ENCODE data around the gene NPM1.
"Not testable (repeated sequence)": the region's sequence is repeated elsewhere in the genome, so short reads cannot be mapped to it uniquely, and the experiment has no call there.

The NPM1 gene

DNA sequence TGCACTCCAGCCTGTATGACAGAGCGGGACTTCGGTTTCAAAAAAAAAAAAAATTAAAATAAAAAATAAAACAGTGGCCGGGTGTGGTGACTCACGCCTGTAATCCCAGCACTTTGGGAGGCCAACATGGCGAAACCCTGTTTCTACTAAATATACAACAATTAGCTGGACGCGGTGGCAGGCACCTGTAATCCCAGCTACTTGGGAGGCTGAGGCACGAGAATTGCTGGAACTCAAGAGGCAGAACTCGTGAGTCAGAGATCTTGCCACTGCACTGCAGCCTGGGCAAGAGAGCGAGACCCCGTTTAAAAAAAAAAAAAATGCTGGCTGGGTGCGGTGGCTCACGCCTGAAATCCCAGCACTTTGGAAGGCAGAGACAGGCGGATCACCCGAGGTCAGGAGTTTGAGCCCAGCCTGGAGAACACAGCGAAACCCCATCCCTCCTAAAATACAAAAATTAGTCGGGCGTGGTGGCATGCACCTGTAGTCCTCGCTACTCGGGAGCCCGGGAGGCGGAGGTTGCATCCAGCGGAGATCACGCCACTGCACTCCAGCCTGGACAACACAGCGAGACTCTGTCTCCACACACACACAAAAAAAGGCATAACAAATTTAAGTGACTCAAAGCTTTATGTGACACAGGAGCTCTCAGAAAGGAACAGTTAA, 1.5 kb upstream of the NPM1 start:
- DNase-seq (ENCODE audit: low read depth): no peak

DNA sequence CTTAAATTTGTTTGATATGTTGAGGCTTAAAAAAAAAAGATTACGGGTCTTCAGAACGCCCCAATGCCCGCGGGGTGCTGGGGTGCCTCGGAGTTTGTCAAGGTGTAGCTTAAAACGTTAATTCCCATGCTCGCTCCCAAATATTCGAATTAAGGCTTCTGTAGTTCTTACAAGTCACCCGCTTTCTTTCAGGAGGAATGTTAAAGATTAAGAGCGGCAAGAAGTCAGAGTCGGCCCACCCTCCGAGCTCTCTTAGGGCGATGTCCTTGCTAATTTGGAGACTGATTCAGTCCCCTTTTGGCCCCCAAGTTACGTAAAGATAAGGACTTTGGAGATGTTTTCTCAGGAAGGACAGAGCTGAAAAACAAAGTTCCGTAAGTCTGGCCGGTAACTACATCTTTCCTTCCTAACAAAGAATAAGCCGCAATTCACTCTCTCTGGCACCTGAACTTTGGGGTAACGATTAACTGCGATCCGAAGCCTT, 746 bp upstream of the NPM1 start:
- peak; percentile 43 for DNase-seq (ENCODE audit: low read depth)

DNA sequence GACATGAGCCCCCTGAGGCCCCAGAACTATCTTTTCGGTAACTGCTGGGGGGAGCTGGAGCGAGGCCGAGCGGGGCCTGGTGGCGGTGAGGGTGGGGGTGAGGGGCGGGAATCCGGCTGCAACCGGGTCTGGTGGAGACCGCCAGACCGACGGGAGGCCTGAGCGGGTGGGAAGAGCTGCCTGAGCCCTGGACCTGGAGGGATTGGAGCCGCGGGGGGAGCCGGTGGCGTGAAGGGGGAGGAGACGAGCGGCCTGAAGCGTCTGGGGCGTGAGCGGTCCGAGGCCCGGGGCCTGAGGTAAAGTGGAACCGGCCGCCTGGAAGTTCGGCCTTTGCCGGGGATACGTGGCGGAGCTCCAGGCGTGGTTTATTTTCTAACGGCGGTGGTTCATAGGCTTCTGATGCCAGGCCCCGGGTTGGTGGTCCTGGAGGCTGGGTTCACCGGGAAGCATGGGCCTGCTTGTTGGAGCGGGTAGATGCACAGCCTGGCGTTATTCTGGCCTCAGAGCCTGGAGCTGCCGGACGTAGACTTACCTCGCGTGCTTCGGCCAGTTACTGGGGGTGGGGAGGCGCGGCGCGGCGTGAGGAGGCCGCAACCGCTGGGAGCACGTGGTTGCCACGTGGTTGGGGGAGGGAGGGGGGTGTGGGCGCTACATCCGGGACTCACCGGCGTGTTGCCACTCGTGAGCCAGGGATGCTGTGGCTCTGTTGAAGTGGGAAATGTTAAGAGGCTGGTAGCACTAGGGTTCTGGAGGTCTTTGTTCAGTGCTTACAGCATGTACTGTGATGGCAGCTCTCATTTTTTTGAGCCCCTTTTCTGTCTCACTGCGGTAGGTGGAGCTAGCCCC, 544 bp downstream of the NPM1 start:
- DNase-seq (ENCODE audit: low read depth): peak; percentile 87

DNA sequence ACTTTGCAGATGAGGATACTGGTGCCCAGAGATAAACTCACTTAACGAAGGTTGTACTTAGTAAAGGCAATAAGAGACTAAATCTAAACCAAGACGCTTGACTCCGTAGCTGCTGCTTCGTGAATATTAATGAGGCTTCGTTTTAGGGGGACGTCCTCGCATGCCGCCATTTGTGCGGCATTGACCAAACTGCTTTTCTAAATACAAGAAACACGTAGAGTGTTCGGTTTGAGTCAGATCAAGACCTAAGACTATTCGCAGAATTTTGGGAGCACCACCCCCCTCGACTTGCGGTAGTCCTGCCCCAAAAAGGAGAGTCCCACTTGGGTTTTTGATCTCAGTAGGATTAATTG, 1.1 kb downstream of the NPM1 start:
- no peak for DNase-seq (ENCODE audit: low read depth)

DNA sequence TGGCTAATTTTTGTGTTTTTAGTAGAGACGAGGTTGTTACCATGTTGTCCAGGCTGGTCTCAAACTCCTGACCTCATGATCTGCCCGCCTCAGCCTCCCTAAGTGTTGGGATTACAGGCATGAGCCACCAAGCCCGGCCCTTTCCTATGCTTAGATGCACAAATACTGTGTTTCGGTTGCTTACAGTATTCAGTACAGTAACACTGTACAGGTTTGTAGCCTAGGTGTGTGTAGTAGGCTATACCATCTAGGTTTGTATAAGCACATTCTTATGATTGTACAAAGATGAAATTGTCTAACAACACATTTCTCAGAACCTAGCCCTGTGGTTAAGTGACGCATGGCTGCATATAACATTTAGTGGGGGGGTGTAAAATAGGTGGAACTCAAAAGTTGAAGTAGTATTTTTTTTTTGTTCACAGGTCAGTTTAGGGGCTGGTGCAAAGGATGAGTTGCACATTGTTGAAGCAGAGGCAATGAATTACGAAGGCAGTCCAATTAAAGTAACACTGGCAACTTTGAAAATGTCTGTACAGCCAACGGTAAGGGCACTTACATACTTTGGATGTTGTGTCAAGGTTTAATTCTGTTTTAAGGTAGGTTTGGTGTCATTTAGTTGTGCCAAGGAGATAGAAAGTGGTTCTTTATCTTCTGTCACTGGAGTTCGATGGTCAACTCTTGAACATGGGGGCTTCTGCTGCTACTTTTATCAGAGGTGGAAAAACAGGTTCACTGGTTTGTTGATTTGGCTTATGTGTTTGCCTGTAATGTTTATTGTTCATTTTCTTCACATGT, 3.4 kb downstream of the NPM1 start:
- DNase-seq (ENCODE audit: low read depth): peak; percentile 40

DNA sequence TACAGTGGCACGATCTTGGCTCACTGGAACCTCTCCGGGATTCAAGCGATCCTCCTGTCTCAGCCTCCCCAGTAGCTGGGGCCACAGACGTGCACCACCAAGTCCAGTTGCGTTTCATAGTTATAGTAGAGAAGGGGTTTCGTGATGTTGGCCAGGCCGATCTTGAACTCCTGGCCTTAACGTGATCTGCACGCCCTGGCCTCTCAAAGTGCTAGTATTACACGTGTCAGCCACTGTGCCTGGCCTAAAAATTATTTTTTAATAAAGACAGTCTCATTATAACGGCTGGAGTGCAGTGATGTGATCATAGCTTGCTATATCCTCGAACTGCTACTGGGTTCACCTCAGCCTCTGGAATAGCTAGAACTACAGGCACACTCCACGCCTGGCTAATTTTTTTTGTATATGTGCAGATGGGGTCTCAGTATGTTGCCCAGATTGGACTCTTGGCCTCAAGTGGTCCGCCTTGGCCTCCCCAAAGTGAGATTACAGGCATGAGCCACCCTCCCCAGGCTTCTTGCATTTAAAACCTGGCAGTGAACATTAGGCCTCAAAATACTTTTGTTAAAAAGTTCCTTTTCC, 4.4 kb downstream of the NPM1 start:
- DNase-seq (ENCODE audit: low read depth): no peak

DNA sequence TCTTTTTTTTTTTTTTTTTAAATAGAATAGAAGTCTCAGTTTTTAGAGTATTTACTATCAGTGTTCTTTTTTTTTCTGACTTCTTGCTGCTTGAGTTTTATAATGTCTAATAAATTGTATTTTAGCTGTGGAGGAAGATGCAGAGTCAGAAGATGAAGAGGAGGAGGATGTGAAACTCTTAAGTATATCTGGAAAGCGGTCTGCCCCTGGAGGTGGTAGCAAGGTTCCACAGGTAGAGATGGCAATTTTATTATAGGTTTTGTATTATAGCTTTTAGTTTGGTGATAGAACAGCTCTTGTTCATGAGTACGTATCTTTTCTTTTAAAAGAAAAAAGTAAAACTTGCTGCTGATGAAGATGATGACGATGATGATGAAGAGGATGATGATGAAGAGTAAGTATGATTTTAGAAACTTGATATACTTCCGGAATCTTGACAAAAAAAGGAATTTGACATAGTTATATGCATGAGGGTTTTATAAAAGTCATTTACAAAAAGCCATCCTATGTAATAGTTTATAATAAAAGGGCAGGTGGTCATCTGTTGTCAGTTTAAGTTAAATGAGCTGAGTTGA, 5.0 kb downstream of the NPM1 start:
- no peak for DNase-seq (ENCODE audit: low read depth)

DNA sequence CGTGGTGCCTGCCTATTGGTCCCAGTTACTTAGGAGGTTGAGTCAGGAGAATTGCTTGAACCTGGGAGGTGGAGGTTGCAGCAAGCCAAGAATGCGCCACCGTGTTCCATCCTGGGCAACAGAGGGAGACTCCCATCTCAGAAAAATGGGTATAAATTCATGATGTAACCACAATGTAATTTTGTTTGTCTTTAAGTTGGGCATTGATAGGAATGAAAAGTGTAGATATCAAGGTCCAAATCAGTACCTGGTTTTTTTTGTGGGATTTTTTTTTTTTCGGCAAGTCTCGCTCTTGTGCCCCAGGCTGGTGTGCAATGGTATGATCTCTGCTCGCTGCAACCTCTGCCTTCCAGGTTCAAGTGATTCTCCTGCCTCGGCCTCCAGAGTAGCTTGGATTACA, 7.4 kb downstream of the NPM1 start:
- DNase-seq (ENCODE audit: low read depth): peak; percentile 7

DNA sequence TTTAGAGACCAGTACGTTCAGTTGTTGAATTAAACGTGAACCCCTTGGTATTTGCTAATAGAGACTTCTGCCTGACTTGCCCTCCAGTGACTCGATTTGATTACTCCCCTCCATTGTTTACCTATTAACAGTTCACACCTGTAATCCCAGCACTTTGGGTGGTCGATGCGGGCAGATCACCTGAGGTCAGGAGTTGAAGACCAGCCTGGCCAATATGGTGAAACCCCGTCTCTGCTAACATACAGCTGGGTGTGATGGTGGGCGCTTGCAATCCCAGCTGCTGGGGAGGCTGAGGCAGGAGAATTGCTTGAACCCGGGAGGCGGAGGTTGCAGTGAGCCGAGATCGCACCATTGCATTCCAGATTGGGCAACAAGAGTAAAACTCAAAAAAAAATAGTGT, 8.9 kb downstream of the NPM1 start:
- DNase-seq (ENCODE audit: low read depth): not testable (repeated sequence)

DNA sequence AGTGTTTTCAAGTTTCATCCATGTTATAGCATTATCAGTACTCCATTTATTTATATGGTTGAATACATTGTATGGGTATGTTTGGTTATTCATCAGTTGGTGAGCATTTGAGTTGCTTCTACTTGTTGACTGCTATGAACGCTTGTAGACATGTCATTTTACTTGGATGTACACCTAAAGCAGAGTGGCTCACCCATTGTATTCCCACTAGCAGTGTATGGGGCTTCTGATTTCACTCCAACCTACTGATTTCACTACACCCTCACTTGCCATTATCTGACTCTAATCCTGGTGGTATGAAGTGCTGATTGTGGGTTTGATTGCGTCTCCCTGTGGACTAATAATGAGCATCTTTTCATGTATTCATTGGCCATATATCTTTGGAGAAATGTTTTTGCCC, 9.5 kb downstream of the NPM1 start:
- no peak for DNase-seq (ENCODE audit: low read depth)

DNA sequence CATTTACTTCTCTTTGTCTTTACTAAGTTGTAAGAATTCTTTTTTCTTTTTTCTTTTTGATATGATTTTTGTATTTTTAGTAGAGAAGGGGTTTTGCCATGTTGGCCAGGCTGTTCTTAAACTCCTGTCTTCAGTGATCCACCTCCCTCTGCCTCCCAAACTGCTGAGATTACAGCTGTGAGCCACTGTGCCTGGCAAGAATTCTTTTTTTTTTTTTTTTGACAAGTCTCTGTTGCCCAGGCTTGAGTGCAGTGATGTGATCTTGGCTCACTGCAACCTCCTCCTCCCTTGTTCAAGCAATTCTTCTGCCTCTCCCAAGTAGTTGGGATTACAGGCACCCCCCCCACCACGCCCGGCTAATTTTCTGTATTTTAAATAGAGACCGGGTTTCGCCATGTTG, 9.9 kb downstream of the NPM1 start:
- no peak for DNase-seq (ENCODE audit: low read depth)

DNA sequence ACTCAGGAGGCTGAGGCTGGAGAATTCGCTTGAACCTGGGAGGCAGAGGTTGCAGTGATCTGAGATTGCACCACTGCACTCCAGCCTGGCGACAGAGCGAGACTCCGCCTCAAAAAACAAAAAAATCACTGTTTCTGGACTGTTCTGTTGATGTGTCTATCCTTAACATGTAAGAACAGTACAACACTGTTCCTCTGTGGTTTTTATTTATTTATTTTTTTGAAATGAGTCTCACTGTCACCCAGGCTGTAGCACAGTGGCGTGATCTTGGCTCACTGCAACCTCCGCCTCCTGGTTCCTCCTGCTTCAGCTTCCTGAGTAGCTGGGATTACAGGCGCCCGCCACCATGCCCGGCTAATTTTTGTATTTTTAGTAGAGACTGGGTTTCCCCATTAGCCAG, 11.0 kb downstream of the NPM1 start:
- DNase-seq (ENCODE audit: low read depth): not testable (repeated sequence)

DNA sequence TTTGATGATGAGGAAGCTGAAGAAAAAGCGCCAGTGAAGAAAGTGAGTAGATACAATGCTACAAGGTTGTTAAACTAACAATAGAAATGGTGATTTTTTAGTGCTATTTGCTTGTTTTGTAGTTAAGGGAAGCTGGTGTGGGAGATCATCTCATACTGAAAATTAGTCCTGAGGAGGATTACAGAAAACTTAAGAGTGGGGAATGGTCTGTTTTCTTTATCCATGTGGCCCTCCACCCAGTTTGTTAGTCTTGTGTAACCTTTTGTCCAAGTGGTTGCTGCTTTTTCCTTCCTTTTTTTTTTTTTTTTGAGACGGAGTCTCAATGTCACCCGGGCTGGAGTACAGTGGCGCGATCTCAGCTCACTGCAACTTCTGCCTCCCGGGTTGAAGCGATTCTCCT, 12.5 kb downstream of the NPM1 start:
- no peak for DNase-seq (ENCODE audit: low read depth)

DNA sequence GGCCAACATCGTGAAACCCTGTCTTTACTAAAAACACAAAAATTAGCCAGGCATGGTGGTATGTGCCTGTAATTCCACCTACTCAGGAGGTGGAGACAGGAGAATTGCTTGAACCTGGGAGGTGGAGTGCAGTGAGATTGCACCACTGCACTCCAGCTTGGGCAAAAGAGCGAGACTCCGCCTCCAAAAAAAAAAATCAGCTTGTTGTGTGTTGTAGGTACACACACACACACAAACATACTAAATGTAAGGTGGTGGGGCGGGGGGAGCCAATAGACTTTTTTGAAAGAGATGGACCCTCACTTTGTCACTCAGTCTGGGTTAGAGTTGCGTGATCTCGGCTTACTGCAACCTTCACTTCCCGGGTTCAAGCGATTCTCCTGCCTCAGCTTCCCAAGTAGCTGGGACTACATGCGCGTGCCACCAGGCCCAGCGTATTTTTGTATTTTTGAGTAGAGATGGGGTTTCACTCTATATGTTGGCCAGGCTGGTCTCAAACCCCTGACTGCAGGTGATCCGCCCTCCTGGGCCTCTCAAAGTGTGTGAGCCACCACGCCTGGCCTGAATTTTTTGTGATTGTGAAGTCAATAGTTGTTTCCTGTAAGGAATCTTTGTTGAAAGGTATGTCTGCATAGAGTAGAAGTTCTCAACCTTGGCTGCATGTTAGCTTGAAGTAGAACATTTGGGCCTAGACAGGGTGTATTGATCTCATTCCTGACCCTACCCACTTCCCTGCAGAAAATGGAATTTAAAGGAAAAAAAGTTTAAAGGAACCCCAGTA, 13.7 kb downstream of the NPM1 start:
- no peak for DNase-seq (ENCODE audit: low read depth)

DNA sequence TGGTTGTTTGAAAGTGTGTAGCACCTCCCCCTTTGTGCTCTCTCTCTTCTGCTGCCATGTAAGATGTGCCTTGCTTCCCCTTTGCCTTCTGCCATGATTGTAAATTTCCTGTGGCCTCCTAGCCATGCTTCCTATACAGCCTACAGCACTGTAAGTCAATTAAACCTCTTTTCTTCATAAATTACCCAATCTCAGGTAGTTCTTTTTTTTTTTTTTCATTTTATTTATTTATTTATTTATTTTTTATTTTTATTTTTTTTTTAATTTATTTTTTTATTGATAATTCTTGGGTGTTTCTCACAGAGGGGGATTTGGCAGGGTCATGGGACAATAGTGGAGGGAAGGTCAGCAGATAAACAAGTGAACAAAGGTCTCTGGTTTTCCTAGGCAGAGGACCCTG, 15.1 kb downstream of the NPM1 start:
- DNase-seq (ENCODE audit: low read depth): not testable (repeated sequence)

DNA sequence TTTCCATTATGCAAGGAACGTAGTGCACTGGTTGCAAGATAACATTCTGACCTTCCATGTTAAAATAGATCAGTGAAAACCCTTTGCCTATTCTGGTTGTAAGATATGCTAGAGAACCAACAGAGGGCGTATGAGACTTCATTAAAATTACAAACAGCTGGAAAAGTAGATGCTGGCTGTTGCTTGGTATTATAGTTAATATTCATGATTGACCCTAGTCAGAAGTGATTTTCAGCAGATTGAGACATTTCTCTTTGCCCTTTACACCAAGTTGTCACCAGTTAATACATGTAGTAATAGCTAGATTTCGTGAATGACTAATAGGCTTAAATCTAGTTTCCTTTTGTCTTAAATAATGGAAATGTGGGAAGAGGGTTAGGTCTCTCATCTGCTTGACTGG, 18.0 kb downstream of the NPM1 start:
- peak; percentile 57 for DNase-seq (ENCODE audit: low read depth)

DNA sequence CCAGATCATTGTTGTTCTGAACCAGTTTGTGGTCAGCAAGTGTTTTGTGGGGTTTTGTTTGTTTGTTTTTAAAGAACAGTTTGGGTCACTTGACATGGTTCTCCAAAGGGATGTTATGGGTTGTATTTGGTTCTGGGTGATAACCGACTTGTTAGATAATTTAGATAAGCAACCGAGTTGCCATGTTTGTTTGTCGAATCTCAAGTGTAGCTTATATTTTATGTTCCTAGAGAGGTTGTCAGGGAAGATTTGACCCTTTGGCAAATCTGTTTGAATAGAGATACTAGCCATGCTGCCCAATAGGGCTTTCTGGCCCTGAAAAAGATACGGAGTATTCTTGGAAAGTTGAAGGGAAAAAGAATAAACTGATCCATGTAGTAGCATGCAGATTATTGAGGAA, 19.6 kb downstream of the NPM1 start:
- DNase-seq (ENCODE audit: low read depth): no peak

DNA sequence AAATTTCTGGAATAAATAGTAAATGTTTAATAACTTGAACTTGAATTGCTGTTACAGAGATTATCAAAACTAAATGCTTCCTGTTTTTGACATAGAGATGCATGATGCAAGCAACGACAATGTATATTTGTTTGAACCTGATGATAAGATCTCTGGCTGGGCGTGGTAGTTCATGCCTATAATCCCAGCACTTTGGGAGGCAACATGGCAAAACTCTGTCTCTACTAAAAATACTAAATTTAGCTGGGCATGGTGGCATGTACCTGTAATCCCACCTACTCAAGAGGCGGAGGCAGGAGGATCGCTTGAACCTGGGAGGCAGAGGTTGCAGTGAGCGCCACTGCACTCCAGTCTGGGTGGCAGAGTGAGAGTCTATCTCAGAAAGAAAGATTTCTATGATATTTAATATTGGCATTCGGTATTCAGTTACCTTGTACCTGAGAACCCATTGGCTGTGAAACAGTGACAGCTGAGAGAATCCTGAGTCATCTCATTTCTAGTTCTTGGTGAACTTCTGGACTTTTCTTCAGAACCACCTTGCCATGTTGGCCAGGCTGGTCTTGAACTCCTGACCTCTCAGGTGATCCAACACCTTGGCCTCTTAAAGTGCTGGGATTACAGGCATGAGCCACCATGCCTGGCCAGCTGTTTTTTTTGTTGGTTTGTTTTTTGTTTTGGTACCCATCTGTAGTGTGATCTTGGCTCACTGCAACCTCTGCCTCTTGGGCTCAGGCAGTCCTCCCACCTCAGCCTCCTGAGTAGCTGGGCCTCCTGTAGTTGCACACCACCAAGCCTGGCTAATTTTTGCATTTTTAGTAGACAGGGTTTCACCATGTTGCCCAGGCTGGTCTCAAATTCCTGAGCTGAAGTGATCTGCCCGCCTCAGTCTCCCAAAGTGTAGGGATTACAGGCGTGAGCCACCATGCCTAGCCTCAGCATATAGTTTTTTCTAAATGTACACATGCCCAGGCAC, 21.8 kb downstream of the NPM1 start:
- no peak for DNase-seq (ENCODE audit: low read depth)

DNA sequence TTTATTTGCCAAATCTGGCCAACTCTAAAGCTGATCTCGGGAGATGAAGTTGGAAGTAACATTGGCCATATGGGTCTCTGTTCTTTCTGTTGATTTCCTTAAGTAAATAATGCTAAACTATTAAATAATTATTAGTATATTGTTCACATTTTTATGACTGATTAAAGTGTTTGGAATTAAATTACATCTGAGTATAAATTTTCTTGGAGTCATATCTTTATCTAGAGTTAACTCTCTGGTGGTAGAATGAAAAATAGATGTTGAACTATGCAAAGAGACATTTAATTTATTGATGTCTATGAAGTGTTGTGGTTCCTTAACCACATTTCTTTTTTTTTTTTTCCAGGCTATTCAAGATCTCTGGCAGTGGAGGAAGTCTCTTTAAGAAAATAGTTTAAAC, 22.5 kb downstream of the NPM1 start:
- DNase-seq (ENCODE audit: low read depth): no peak

DNA sequence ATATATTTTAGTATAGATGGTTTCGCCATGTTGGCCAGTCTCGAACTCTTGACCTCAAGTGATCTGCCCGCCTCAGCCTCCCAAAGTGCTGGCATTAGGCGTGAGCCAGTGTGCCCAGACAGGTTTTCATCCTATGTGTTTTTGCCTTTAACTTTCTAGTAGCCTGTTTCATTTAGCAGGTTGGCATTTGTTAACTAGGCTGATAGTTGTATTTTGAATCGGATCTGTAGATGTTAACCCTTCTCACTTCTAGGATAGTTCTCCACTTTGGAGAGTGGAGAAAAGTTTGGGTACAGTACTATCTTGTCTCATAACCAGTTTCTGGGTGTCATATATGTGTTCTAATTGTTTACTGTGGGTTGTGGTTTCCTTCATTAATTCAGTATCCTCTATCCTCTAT, 24.5 kb downstream of the NPM1 start:
- no peak for DNase-seq (ENCODE audit: low read depth)
